ENCODE measurements around the gene LRP11.
A peak's percentile ranks its signal among the peaks of the same experiment; 100 is the strongest.
"Not testable (repeated sequence)": the region's sequence is repeated elsewhere in the genome, so short reads cannot be mapped to it uniquely, and the experiment has no call there.

Gene LRP11

DNA sequence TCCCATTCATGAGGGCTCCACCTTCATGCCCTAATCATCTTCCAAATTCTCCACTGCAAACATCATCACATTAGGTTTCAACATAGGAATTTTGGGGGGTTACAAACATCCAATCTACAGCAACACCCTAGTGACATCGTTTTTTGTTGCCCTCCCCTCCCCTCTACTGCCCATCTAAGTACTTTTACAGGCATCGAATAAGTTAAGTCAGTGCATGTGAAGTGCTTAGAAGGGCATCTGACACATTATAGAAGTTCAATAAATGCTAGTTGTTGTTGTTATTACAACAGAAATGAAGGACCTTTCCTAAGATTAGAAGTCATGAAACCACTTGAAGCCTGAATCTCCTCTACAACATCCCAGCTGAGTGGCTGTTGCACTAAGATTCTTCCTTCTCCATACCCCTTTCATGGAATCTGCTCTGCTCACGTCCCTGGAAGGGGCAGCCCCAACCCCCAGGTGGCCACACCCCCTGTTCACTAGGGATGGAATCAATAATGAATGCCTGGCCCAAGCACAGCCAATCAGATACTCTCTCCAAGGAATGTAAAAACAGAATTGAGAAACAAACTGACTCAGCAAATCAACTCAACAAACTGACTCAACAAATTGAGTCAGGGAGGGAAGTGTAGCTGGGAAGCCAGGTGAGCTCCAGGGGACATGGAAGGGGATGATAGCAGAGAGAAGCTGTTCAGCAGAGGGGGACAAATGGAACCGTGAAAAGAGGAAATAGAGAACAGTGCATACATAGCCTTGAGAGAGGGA lies 3.9 kb upstream of the LRP11 start:
- no peak for DNase-seq

DNA sequence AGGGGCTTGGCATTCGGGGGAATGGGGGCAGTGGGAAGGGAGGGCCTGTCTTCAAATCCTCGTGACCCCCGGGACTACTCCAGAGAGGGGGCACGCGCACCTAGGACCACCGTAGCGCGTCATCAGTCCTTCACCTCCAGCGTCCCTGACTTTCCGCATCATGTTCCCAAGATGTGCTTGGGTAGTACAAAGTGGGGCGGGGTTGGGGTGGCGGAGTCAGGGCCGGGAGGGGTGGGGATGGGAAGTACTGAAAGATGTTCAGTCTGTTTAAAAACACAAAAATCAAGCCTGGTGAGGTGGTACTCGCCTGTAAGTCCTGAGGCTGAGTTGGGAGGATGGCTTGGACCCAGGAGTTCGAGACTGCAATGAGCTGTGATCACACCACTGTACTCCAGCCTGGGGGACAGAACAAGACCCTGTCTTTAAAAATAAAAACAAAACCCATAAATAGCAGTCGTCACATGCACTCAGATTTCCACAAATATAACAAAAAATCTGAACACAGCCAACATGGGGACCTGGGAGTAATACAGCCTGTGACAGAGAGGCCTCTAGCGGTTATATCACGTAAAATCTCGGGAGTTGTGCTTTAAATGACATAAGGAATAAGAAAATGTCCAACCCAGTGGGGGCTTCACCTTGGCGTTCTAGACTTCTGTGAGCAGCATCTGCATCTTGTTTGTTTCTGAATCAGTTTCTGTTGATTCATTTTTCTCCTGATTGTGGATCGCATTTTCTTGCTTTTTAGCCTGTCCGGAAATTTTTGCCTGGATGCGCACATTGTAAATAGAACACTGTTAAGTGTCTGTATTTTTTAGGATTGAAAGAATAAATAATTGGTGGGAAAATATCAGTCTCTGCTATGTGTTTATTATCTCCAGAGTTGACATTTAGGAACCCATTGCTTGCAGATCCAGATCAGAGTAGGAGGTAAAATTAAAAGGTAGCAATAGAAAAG lies 698 bp upstream of the LRP11 start:
- DNase-seq, result peak; percentile 67

DNA sequence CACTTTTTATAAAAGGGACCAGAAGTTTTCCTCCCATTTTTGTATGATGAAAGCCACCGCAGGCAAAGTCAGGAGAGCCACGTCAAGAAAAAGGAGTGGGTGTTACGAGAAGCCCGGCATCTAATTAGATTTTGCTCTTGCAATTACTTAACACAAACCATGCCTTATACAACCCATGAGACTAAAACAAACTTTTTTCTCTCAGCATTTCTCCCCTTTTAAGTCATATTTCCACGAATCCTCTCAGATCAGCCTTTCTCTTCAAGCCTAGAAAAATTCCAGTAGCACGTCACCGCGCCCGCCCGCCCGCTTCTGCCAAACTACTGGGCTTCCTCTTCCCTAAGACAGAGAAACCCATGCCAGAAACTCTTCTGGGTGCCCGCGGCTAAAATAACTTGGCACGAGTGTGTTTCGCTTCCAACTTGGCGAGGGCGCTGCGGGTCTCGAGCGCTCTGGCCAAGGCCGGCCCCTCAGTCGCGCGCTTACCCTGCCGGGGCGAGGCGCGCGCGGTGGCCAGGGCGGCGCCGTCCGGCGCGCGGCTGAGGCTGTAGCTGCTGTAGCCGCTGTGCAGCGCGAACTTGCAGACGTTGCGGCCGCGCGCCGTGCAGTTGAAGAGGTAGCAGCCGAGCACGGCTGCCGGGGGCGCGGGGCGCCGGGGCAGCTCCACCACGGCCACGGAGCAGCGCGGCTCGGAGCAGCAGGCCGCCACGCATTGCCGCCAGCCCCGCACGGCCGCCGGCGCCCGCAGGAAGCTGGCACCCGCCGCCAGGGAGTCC lies 1.0 kb downstream of the LRP11 start:
- DNase-seq, result peak; percentile 44

DNA sequence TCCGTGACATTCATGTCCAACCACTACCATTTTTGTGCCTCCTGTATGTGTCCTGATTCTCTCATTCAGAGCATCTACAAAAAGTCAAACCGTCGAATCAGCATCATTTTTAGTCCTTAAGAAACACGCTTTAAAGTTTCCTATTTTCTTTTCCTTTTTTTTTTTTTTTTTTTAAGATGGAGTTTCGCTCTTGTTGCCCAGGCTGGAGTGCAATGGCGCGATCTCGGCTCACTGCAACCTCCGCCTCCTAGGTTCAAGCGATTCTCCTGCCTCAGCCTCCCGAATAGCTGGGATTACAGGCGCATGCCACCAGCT lies 1.8 kb downstream of the LRP11 start:
- DNase-seq, result not testable (repeated sequence)

DNA sequence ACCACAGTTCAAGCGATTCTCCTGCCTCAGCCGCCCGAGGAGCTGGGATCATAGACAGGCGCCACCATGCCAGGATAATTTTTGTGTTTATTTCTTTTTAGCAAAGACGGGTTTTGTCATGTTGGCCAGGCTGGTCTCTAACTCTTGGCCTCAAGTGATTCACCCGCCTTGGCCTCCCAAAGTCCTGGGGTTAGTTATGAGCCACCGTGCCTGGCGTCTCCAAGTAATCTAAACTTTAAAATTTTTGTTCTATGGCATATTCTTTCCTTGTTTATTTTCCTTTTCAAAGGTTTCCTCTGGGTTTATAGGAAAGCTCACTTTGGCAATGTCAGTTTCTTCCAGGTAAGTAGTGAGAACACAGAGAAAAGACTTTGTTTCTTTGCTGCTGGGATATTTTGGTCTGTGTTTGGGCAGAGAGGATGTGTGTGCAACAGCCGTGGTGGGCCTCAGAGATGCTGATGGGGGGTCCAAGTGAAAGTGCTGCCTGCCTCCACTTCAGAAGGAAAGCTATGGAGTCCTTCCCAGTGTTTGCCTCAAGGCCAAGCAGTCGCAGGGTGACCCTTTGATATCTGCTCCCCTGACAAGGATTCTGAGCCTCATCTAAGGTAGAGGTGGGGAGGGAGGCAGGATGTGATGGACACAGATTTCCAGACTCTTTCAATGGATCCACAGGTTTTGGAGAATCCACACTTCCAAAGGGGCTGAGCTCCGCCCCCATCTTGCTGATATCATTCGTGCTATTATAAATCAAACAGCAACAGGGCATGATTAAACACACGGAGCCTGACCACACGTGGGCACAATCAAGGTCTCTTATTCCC lies 2.3 kb downstream of the LRP11 start:
- no peak for DNase-seq

DNA sequence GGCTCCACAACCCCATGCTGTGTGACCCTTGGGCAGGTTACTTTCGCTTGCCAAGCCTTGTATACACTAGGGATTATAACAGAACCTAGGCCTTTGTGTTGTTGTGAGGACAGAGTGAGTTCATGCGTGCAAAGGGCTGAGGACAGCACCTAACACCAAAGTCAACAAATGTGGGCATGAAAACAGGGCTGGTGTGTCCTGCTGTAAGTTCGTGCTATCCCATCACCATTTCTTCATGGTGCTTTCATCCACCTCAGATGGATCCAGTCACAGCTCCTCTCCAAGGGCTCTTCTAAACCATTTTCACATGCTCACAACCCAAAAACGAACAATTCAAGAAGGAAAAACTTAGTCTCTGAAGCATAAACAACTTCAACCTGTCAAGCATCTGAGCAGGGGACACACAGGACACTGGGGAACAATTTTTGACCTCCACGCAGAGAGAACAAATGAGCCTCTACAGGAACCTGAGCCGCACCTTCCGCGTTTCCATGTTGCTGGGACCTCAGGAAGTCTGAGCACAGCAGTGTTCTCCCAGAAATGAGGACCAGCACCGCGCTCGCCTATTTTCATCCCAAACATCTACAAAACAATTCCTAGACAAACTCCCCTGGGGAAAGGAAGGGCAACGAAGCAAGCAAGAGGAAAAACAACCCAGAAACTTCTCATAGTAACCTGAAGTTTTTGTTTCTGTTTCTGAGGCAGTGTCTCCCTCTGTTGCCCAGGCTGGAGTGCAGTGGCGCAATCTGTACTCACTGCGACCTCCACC lies 3.1 kb downstream of the LRP11 start:
- no peak for DNase-seq

DNA sequence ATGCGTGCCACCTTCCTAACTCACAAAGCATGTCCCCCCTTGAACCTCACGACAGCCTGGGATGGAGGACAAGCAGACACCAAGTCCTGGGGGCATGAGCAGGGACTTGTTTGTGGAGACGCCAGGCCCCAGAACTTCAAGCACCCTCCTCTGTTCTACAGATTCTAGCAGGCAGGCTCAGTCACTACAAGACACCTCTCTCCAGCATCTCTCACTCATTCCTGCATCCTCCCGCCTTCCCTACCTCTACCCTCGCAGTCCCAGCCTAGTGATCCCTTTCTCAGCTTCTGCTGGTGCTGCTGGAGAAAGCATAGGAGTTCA lies 3.7 kb downstream of the LRP11 start:
- no peak for DNase-seq

DNA sequence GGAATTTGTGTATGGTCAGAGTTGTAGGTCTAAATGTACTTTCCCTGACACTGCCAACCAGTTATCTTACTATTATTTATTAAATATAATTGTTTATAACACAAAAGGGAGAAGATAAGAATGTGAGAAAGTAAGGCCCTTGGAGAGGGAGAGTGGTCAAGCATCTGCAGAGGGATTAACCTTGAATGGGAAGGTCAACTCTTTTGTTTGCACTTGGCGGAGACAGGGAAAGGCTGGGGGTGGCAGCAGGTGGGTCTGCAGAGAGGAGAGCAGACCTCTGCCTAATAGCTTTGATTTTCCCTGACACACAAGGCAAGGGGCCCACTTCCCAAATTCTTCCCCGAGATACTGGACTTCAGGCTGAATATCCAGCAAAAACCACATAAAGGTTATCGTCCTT lies 4.2 kb downstream of the LRP11 start:
- DNase-seq, result no peak

DNA sequence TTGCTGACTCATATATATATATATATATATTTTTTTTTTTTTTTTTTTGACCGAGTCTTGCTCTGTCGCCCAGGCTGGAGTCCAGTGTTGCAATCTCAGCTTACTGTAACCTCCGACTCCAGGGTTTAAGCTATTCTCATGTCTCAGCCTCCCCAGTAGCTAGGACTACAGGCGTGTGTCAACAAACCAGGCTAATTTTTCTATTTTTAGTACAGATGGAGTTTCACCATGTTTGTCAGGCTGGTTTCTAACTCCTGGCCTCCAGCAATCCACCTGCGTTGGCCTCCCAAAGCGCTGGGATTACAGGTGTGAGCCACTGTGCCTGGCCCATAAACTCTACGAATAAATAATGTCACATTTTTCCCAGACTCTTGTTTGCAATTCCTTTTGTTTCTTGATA lies 4.8 kb downstream of the LRP11 start:
- DNase-seq, result no peak

DNA sequence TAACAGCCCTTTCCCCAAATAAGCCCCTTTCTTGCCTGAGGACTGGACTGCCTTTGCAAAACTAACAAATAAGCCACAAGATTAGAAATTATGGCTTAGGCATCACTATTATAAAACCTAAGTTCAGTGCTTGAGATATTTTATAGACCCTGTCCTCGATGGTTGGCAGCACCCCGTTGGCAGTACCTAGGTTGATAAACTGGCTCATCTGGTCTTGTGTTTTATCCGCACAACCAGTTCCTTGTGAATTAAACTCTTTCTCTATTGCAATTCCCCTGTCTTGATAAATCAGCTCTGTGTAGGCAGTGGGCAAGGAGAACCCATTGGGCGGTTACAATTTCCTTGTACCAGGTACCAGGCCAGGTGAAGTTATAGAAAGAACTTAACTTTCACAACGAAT lies 6.6 kb downstream of the LRP11 start:
- DNase-seq, result no peak

DNA sequence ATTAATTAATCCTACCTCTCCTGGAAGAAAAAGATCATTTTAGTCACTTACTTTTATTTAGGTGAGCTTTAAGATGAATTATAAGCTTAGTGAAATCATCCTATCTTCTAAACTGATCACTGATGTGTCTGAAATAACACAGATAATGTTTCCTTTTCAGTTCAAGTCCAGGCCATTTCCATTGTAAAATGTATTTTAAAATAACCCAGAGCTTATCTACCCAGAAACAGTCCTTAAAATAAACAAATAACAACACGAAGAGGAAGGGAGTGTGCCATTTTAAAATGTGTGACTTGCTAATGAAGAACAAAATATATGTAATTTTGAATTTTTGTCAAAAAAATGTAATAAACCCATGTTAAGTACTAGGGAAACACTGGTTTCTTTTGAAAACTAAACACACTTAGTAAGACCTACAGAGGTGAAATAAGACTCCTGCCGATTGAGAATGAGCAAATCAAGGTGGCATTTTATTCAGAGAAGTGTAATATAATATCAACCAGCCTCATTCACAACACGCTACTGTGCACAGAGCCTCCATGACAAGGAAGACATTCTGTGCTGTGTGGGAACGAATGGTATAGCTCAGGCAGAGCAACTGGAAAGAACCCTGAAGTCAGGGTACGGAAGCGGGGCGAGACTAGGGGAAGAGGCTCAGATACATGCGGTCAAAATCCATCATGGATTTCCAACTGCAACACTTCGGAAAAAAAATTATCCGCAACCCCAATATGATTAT lies 7.7 kb downstream of the LRP11 start:
- DNase-seq, result no peak

DNA sequence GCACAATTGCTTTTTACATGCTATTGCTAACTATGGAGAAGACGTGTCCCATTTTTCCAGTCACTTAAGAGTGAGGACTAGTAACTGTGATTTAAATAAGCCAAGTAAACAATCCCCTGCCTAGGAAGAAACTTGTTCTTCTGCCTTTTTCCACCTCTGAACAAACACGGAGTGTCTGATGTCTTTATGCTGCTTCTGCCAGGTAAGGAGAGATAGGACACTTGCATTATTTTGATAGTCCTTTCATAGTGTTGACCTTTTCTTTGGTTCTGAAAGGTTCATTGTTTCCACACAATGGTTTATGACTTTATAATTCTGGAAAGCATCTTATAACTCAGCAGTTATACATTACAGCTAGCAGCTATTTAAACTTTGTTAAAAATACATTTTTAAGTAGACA lies 8.4 kb downstream of the LRP11 start:
- DNase-seq, result no peak

DNA sequence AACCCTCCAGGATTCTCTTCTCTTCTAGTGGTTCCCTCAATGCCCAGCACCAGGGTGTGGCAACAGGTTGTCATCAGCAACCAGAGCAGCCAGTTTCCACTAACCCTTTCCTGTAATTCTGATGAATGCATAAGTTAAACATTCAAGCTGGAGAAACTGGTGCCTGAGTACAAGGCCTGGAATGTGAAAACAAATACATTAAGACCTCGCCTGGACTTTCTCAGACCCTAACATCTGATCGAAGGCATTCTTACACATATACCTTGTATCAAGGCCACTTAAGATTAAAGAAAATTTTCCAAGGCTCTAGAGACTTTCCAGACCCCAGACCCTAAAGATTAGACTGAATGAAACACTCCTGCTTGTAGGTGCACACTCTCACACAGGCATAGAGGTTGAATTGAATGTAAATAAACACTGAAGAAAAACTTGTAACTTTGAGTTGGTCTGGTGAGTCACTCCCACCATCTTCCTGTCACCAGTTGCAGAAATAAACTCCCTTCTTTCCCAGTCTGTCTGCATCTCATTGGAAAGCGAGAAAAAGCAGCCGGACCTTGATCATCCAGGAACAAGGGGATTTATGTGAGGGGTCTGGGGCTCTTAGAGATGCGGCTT lies 9.0 kb downstream of the LRP11 start:
- DNase-seq, result peak; percentile 80

DNA sequence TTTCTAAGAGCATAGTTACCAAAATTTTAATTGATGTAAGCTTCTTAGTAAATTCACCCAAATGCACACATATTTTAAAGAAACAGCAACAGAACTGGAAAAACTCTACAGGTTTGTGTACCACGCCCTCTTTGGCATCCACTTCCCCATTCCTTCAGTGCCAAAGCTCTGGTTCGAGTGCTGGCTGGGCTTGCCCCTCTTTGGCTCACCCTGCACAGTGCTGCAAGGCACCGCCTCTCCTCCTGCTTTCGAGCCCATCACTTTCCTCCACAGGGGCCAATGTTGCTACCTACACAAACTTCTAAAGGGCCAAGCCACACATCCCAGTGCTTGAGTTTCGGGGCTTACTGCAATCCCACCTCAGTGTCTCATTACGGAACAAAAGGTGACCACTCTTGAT lies 9.6 kb downstream of the LRP11 start:
- no peak for DNase-seq

DNA sequence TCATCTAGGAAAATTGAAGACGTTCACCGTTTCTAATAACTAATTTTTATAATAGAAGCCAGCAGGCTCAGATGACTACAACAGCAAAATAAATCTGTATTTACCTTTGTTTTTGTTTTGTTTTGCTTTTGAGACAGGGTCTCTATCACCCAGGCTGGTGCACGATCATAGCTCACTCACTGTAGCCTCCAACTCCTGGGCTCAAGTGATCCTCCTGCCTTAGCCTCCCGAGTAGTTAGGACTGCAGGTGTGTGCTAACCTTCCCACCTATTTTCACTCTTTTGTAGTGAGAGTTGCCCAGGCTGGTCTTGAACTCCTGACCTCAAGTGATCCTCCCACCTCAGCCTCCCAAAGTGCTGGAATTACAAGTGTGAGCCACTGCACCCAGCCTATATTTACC lies 10.1 kb downstream of the LRP11 start:
- DNase-seq, result not testable (repeated sequence)

DNA sequence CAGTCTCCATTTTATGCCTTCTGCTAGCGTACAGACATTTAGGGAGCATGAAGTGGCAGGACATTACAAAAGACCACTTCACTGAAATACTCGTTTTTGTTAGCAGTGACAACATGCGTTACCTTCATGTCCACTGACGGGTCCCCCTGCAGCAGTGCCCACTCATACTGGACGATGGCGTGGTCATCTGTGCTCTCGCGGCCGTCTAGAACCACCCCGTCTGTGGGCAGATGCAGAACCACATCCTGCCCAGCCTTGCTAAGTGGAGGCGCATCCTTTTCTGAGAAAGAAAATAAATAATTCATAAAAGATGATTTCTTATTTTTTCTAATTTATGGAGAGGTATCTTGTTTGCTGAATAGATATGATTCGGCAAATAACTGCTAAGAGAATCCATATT lies 11.3 kb downstream of the LRP11 start:
- DNase-seq, result no peak

DNA sequence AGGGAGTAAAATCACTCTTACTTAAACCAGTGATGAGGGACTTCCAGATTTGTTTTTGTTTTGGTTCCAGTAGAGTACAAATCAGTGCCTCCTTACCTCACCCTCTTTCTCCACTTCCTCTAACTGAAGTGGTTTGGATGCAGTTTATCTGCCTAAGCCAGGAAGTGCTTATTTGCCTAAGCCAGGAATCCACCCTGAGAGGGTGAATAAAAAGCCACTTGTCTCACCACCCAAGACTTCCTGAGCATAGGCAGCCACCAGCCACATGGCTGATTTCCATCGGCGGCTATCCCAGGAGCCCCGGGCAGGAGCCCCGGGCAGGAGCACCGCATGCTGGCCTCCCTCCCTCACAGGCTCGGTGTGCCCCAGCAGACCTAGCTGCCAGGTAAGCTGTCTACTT lies 12.0 kb downstream of the LRP11 start:
- no peak for DNase-seq

DNA sequence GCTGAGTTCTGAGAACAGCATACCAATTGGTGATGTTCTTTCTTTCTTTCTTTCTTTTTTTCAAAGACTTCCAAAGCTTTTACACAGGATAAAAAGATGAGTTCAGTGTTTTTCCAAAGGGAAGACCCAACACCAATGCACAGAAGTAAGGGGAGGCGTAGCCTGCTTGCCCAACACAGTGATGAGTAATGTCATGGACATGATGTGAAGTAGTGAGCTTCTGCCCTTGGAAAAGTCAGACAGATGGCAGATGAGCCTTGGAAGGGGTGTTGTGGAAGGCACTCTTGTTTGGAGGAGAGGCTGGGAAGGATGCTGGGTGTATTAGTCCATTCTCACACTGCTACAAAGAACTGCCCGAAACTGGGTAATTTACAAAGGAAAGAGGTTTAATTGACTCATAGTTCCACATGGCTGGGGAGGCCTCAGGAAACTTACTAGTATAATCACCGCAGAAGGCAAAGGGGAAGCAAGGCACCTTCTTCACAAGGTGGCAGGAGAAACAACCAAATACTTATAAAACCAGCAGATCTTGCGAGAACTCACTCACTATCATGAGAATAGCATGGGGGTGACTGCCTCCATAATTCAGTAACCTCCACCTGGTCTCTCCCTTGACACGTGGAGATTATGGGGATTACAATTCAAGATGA lies 12.6 kb downstream of the LRP11 start:
- no peak for DNase-seq

DNA sequence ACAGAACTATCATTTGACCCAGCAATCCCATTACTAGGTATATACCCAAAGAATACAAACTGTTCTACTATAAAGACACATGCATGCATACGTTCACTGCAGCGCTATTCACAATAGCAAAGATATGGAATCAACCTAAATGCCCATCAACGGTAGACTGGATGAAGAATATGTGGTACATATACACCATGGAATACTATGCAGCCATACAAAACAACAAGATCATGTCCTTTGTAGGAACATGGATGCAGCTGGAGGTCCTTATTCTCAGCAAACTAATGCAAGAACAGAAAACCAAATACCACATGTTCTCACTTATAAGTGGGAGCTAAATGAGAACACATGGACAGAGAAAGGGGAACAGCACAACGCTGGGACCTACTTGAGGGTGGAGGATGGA lies 15.8 kb downstream of the LRP11 start:
- DNase-seq, result not testable (repeated sequence)

DNA sequence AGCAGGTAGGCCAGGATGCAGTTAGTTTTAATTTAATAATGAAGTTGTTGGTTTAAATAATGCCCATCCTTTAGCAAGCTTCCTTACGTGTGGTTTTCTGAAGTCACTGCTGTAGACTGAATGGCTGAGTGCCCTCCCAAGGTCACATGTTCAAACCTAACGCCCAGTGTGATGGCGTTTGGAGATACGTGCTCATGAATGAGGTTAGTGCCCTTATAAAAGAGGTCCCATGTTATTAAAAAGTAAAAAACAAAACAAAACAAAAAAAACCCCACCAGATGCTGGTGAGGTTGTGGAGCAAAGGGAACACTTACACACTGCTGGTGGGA lies 16.3 kb downstream of the LRP11 start:
- no peak for DNase-seq

All from kidney glomerular epithelial cell (primary cell).